Ishikawa (cell line): ENCODE data around the gene MAP2.
A peak's percentile ranks its signal among the peaks of the same experiment; 100 is the strongest.

Source experiments
- EP300 ChIP-seq: IDR thresholded peaks from 2 replicates; pipeline ENCODE4 v1.6.1; 2012; ENCODE audit warnings: borderline replicate concordance
- FOXM1 ChIP-seq: IDR thresholded peaks from 2 replicates; pipeline ENCODE4 v1.6.1; 2012; ENCODE audit warnings: low read depth, borderline replicate concordance
- RAD21 ChIP-seq: IDR thresholded peaks from 2 replicates; pipeline ENCODE4 v1.6.1; 2012; ENCODE audit warnings: low read depth
- TAF1 ChIP-seq: IDR thresholded peaks from 2 replicates; pipeline ENCODE4 v1.6.1; 2012; ENCODE audit warnings: low read depth, mild to moderate bottlenecking
- TEAD4 ChIP-seq: IDR thresholded peaks from 2 replicates; pipeline ENCODE4 v1.6.1; 2012
- USF1 ChIP-seq: IDR thresholded peaks from 2 replicates; pipeline ENCODE4 v1.6.1; 2012
- YY1 ChIP-seq: IDR thresholded peaks from 2 replicates; pipeline ENCODE4 v1.6.1; 2012; ENCODE audit warnings: low read depth
- ZBTB7A ChIP-seq: IDR thresholded peaks from 2 replicates; pipeline ENCODE4 v1.6.1; 2012; ENCODE audit warnings: low read depth
- TF ChIP-seq, protein P1 (sequence below): IDR thresholded peaks from 2 replicates; pipeline ENCODE4 v1.6.1; 2012
- TF ChIP-seq, protein P2 (sequence below): IDR thresholded peaks from 2 replicates; pipeline ENCODE4 v1.6.1; 2012; ENCODE audit warnings: low read depth, mild to moderate bottlenecking

DNA sequence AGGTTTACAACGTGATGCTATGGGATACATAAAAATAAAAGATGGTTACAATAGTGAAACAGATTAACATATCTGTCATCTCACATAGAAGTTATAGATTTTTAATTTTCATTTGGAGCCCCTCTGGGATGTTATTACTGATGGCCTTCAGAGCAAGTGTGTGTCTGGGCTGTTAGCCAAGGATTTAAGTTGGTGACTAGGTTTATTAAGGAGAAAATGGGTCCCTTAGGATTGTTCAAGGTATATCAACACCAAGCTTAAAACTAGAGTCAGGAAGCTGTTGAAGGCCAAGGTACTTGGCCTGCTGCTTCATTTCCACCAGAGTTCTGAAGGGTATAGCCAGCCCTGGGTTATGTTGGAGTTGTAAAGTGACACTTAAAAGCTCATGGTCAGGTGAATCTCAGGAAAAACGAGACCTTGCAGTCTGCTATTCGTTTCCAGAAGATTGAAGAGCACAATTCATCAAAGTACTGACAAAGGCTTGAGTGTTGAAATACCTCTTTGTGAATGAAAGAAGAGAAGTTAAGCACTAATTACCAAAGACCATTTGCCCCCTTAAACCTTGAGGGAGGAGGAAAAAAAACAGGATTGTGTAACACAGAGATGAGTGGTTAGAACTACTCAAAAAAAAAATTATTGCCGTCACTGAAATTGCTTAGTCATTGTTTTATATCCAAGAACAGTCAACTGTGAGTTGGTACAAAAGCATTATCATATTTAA is 48.4 kb downstream of the MAP2 start:
- no peak for TF ChIP-seq YY1
- peak; percentile 58; the same call in 1 of the 2 replicates for TF ChIP-seq EP300
- no peak for TF ChIP-seq ZBTB7A
- TF ChIP-seq, protein P1, sequence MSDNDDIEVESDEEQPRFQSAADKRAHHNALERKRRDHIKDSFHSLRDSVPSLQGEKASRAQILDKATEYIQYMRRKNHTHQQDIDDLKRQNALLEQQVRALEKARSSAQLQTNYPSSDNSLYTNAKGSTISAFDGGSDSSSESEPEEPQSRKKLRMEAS, result no peak
- TF ChIP-seq FOXM1, result peak; percentile 43; the same call in 1 of the 2 replicates
- peak; percentile 47; the same call in 1 of the 2 replicates for TF ChIP-seq TEAD4
- no peak for TF ChIP-seq USF1
- TF ChIP-seq TAF1, result no peak
- no peak for TF ChIP-seq RAD21
- TF ChIP-seq, protein P2, sequence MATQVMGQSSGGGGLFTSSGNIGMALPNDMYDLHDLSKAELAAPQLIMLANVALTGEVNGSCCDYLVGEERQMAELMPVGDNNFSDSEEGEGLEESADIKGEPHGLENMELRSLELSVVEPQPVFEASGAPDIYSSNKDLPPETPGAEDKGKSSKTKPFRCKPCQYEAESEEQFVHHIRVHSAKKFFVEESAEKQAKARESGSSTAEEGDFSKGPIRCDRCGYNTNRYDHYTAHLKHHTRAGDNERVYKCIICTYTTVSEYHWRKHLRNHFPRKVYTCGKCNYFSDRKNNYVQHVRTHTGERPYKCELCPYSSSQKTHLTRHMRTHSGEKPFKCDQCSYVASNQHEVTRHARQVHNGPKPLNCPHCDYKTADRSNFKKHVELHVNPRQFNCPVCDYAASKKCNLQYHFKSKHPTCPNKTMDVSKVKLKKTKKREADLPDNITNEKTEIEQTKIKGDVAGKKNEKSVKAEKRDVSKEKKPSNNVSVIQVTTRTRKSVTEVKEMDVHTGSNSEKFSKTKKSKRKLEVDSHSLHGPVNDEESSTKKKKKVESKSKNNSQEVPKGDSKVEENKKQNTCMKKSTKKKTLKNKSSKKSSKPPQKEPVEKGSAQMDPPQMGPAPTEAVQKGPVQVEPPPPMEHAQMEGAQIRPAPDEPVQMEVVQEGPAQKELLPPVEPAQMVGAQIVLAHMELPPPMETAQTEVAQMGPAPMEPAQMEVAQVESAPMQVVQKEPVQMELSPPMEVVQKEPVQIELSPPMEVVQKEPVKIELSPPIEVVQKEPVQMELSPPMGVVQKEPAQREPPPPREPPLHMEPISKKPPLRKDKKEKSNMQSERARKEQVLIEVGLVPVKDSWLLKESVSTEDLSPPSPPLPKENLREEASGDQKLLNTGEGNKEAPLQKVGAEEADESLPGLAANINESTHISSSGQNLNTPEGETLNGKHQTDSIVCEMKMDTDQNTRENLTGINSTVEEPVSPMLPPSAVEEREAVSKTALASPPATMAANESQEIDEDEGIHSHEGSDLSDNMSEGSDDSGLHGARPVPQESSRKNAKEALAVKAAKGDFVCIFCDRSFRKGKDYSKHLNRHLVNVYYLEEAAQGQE, result no peak
